GM19468 (cell line): ENCODE data around the gene TOMM34.

ENCODE experiments used
- ATAC-seq: cut with Tn5 transposase; IDR thresholded peaks from one replicate; pipeline ENCODE4 v1.9.1; 2021; ENCODE audit warnings: mild to moderate bottlenecking, moderate library complexity, moderate number of reproducible peaks; ENCODE audit not compliant: unreplicated experiment; ENCODE audit errors: extremely low read depth

The TOMM34 gene

DNA sequence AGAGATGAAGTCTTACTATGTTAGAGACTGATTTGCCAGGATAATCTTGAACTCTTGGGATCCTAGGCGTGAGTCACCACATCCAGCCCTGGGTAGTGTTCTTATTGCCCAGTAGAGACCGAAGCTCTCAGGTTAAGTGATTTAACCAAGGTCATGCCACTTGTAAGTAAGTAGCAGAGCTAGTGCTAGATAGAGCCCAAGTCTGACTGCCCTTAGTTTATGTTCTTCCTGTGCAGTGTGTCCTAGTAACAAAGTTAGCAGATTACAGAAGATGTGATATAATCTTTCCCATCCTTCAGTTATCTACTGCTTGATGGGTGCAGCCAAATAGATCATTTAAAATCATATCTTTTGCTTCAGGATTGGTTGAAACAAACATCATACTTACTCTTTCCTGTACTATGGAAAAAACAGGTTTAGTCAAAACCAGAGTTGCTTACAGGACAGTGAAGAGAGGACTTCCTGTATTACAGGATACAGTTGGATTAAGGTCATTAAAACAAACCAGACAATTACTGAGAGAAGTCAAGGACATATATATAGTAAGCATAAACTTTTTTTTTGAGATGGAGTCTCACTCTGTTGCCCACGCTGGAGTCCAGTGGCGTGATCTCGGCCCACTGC lies 59.9 kb downstream of the TOMM34 start:
- no peak for ATAC-seq

- no peak for ATAC-seq
Observed at GRCh38 chr20:44897133-44897532, 63.1 kb downstream of the TOMM34 start.

DNA sequence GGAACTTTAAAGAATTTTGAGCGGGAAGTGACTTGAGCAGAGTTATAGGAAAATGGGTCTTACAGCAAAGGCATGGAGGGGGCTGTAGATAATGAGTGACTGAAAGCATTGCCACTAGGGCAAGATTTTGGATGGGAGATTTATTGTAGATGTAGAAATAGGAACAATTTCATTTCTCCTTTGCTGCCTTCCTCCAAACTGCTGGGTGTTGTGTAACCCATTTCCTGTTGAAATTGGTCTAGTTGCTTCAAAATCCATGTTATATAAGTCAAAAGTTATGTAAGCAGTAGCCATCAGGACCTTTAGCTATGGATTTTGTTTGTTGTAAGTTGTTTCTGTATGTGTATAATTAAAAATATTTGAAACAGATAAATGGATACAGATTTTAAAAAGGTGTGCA lies 63.6 kb downstream of the TOMM34 start:
- no peak for ATAC-seq

GRCh38 chr20:44894959-44895358 lies 65.2 kb downstream of the TOMM34 start:
- no peak for ATAC-seq
